HG03108 (cell line): ENCODE data around the gene B4GALNT1.
"Not testable (repeated sequence)": the region's sequence is repeated elsewhere in the genome, so short reads cannot be mapped to it uniquely, and the experiment has no call there.

Source experiments
- ATAC-seq: cut with Tn5 transposase; IDR thresholded peaks from one replicate; pipeline ENCODE4 v1.9.1; 2021; ENCODE audit warnings: moderate library complexity; ENCODE audit not compliant: unreplicated experiment

B4GALNT1 gene

GRCh38 chr12:57638096-57638495 is 5.1 kb upstream of the B4GALNT1 start:
- no peak for ATAC-seq

GRCh38 chr12:57637364-57637763 is 4.4 kb upstream of the B4GALNT1 start:
- ATAC-seq, result no peak

GRCh38 chr12:57636731-57637130 is 3.7 kb upstream of the B4GALNT1 start:
- ATAC-seq, result not testable (repeated sequence)

GRCh38 chr12:57632073-57632957 is 686 bp downstream of the B4GALNT1 start:
- ATAC-seq, result no peak

- ATAC-seq, result no peak
Measured at GRCh38 chr12:57631566-57632072, 1.4 kb downstream of the B4GALNT1 start.

- no peak for ATAC-seq
Measured at GRCh38 chr12:57630891-57631433, 2.0 kb downstream of the B4GALNT1 start.

- no peak for ATAC-seq
Measured at GRCh38 chr12:57629897-57630471, 3.0 kb downstream of the B4GALNT1 start.

- ATAC-seq, result no peak
Measured at GRCh38 chr12:57628280-57629191, 4.5 kb downstream of the B4GALNT1 start.

GRCh38 chr12:57627501-57628279 is 5.3 kb downstream of the B4GALNT1 start:
- ATAC-seq, result no peak

- ATAC-seq, result no peak
Measured at GRCh38 chr12:57626921-57627445, 6.0 kb downstream of the B4GALNT1 start.

- ATAC-seq, result no peak
Measured at GRCh38 chr12:57626111-57626920, 6.7 kb downstream of the B4GALNT1 start.

GRCh38 chr12:57625261-57626032 is 7.6 kb downstream of the B4GALNT1 start:
- ATAC-seq, result no peak

- ATAC-seq, result no peak
Measured at GRCh38 chr12:57624441-57625220, 8.4 kb downstream of the B4GALNT1 start.

- ATAC-seq, result no peak
Measured at GRCh38 chr12:57623811-57624390, 9.1 kb downstream of the B4GALNT1 start.

GRCh38 chr12:57623385-57623784 is 9.6 kb downstream of the B4GALNT1 start:
- no peak for ATAC-seq

- ATAC-seq, result no peak
Measured at GRCh38 chr12:57622293-57623245, 10.4 kb downstream of the B4GALNT1 start.
